GM21528 (cell line): Measurements from ENCODE around the gene COBL.

ENCODE experiments used
- ATAC-seq: cut with Tn5 transposase; IDR thresholded peaks from one replicate; pipeline ENCODE4 v1.9.1; 2021; ENCODE audit warnings: mild to moderate bottlenecking, moderate library complexity; ENCODE audit not compliant: unreplicated experiment, low FRiP score

COBL gene

DNA sequence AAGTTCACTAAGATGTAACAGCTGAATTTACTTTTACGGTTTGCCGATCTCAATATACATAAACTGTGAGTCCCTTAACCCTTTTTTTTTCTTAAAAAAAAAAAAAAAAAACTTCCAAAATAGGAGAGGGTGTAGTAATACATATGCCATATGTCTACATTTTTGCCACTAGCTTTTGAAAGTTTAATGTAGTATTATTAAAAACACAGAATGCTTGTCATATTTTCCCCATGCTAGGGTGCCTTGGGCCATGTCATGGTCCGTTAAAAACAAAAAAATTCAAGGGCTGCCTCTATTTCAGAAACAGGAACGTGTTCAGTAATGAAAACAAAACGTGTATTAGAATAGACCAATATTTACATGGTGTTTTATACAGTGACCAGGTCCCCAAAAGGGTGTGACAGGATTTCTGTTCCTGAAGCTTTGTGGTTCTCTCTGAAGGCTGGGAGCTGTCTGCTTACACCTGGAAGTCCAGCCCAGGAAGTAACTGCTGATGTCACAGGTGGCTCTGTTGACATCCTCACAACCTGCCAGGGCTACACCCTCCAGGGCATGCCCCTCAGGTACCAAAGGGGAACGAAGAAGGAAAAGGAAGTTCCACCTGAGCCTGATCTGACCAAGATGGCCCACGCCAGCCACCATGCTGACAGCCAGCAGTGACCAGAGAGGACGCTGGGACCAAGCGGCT, 79.0 kb downstream of the COBL start:
- ATAC-seq: no peak

- no peak for ATAC-seq
Observed at GRCh38 chr7:51236470-51237132, 80.0 kb downstream of the COBL start.

DNA sequence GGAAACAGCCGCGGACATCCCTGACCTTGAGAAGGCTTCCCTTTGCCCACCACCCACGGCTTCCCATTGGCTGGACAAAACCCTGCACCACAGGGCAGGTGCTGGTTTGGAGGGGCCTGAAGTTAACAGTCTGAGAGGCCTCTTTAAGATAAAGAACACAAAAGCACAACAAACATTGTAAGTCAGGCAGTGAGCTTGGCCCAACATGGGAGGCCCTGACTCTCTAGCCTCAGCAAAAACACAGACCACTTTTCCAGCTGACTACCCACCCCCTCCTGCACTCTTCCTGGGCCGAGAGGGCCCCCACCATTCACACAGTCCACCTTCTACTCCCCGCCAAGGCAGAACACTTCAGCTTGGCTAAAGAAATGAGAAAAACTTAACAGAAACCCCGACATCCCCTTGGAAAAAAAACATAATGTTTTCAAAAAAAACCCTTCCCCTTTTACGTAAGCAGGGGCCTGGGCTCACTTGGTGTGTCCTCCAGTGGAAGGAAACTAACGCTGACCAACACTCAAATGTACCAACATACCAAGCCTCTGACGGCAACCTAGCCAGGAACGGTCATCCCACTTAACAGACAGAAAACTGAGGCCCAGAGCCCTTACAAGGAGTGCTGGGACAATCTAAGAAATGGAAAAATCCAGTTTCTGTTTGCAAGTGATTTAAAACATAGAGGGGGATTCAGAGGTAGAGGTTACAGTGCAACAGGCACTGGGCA, 80.9 kb downstream of the COBL start:
- no peak for ATAC-seq

- ATAC-seq: no peak
Observed at GRCh38 chr7:51234609-51235308, 81.8 kb downstream of the COBL start.

- no peak for ATAC-seq
Observed at GRCh38 chr7:51234139-51234538, 82.5 kb downstream of the COBL start.

DNA sequence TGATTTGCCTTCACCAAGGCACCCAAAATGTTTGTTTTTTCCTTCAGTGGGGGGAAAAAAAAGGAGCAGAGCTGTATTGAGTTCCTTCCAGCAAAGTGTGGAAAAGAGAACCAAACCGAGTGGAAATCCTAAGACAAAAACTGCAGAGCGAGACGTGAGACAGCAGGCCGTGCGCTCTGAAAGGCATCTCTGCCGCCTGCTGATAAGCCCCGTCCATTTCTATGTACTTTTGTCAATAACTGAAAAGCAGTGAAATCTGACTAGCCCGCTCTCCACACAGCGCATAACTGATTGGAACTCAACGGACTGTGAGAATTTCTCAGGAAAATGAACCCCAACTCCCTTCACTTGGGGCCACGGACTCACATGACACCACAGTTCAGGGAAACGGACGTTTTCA, 83.2 kb downstream of the COBL start:
- ATAC-seq: no peak

GRCh38 chr7:51230723-51231122, 85.9 kb downstream of the COBL start:
- ATAC-seq: no peak

- no peak for ATAC-seq
Observed at GRCh38 chr7:51230324-51230625, 86.3 kb downstream of the COBL start.

DNA sequence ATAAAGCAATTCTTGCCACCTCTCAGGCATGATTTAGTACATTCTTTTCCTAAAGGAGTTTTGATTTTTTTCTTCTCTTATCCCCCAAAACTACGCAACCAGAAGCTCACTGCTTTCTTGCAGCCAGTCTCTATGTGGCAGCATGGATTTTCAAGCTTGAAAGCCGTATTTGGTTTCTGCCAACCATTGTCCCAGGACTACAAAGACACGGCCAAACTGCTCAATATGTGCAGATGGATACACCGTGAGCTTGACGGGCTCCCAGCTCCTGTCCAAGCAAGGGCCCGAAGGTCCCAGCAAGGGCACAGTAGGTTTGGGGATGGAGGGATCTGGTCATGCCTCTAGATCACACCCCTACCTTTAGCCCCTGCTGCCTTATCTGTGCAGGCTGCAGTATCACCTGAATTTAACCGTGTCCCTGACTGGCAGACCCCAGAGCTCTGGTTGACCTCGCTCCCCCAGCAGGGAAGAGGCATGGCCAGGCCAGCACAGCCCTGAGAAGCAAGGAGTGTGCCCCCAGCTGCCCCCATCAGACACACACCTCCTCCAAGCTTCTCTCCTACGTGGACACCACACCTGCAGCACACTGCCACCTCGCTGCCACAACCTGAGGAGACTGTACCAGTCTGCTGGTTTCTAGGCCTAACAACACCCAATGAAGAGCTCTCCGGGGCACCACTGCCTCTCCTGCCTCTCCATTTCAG, 86.8 kb downstream of the COBL start:
- ATAC-seq: no peak

DNA sequence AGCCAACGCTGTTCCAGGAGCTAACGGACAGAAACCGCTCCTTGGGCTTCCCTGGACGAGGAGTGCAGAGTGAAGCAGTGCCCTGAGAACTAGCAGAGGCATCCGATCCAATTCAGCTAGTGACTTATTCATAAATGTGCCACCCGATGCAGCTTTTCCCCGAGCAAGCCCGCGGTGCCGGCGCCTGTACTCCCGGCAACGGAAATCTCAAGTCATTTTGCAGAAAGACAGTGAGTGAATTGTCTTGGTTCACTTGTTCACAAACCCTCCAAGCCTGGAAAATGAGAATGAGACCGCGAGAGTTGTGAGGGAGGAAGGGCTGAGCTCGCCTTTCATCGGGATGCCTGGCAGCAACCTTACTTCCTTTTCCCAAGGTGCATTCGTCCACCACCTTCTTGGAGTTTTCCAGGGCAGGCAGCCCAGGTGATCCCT, 87.5 kb downstream of the COBL start:
- no peak for ATAC-seq

- no peak for ATAC-seq
Observed at GRCh38 chr7:51228386-51228958, 88.1 kb downstream of the COBL start.

GRCh38 chr7:51227861-51228260, 88.7 kb downstream of the COBL start:
- no peak for ATAC-seq

DNA sequence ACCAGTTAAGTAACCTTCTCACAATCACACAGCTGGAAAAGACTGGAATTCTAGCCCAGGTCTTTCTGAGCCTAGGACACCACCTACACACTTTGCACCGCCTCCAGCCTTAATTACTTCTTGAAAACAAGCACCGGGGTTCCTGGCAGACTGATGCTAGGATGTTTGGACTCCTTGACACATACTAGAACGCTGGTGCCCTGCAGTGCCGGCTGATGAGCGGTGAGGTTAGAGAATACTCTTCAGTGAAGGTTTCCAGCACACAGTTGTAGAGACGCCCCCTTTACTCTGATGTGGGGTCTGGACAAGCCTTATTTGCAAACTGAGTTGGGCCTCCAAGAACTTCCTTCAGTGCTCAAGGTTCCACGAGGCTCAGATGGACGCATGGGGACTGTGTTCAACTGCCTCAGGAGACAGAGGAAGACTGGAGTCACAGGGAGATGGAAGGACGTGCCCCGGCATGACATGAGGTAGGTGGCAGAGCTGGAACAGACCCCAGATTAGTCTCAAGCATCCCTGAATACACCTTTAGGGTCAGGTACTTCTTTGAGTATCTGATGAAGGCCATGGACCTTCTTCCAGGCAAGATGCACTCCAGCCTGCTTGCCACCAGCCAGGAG, 89.6 kb downstream of the COBL start:
- no peak for ATAC-seq

DNA sequence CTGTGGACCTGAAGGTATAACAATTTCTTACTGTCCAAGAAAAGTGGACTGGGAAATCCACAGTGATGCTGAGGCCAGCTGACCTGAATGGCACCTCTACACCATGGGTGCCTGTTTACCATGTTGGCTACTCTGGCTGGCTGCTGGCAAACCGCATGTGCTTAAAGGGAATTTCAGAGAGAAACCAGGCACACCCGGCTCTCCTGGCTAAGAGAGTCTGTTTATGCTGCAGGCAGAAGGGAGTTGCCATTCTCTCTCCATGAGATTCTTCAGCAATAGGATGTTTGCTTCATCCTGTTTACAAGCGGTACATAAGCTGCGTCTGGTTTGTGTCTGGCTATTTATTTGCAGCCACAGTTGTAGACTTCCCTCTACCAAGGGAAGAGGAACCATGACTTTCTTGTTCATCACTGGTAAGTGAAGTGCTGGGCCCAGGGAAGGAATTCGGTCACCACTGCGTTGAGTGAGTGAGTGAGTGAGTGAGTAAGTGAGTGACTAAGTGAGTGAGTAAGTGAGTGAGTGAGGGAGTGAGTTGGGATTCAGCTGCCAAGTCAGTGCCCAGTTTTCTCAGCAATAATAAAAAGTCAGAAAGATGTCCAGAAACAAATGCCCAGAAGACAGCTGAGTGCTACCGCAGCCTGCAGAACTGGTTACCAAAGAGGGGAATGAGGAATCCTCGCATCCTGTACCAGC, 90.4 kb downstream of the COBL start:
- ATAC-seq: no peak

DNA sequence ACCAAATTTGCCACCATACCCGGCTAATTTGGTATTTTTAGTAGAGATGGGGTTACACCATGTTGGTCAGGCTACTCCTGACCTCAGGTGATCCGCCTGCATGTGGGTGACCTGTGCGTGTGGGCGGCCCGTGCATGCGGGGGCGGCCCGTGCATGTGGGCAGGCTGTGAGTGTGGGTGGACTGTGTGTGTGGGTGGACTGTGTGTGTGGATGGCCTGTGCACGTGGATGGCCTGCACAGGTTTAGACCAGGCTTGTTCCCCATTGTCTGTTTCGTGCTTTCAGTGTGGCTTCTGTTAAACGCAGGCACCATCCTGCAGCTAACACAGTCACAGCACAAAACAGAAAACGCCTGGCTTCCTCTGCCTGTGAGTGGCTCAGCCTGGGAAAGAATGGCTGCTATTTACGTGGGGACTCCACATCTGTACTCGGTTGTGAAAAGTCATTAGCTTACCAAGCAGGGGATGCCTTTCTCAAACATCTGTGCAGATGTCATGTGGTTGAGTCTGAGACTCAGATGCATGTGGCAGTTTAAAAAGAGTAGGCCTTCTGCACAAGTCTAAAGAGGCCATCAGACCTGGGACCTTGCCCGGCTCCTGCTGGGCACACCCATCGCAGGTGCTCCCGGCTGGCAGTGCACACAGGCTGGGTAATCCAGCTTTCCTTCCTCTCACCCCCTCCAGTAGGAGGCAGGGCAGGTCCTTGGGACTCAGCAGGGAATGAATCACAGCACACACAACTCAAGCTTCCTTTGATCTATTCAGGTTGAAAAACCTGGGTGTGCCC, 91.6 kb downstream of the COBL start:
- no peak for ATAC-seq

- no peak for ATAC-seq
Observed at GRCh38 chr7:51223505-51223904, 93.1 kb downstream of the COBL start.

- no peak for ATAC-seq
Observed at GRCh38 chr7:51222916-51223315, 93.7 kb downstream of the COBL start.

GRCh38 chr7:51220226-51220625, 96.4 kb downstream of the COBL start:
- ATAC-seq: no peak
